ENCODE data around the gene F7. TPM values are rescaled to one million over a fixed set of nuclear protein-coding genes. Genes with fewer than 3 reads are reported as not detected.
A peak's percentile ranks its signal among the peaks of the same experiment; 100 is the strongest.
"Not testable (repeated sequence)": the region's sequence is repeated elsewhere in the genome, so short reads cannot be mapped to it uniquely, and the experiment has no call there.

Gene F7
- total RNA-seq, 4 donors from 2014 or later, result 0.12 to 0.54 TPM; not detected in 2

DNA sequence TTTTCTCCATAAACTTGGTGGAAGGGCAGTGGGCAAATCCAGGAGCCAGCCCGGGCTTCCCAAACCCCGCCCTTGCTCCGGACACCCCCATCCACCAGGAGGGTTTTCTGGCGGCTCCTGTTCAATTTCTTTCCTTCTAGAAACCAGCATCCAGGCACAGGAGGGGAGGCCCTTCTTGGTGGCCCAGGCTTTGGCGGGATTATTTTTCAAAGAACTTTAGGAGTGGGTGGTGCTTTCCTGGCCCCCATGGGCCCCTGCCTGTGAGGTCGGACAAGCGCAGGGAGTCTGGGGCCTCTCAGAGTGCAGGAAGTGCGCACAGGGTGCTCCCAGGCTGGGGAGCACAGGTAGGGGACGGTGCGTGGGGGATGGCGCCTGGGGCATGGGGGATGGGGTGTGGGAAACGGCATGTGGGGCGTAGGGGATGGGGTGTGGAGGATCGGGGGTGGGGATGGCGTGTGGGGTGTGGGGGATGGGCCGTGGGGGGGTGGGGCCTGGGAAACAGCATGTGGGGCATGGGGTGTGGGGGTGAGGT lies 396 bp downstream of the F7 start:
- TF ChIP-seq POLR2AphosphoS5 (IDR thresholded peaks at IDR 0.05) (no peak), EP300 (IDR thresholded peaks at IDR 0.05) (no peak), POLR2A (IDR thresholded peaks at IDR 0.05) (no peak)
- TF ChIP-seq, protein P1, sequence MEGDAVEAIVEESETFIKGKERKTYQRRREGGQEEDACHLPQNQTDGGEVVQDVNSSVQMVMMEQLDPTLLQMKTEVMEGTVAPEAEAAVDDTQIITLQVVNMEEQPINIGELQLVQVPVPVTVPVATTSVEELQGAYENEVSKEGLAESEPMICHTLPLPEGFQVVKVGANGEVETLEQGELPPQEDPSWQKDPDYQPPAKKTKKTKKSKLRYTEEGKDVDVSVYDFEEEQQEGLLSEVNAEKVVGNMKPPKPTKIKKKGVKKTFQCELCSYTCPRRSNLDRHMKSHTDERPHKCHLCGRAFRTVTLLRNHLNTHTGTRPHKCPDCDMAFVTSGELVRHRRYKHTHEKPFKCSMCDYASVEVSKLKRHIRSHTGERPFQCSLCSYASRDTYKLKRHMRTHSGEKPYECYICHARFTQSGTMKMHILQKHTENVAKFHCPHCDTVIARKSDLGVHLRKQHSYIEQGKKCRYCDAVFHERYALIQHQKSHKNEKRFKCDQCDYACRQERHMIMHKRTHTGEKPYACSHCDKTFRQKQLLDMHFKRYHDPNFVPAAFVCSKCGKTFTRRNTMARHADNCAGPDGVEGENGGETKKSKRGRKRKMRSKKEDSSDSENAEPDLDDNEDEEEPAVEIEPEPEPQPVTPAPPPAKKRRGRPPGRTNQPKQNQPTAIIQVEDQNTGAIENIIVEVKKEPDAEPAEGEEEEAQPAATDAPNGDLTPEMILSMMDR (IDR thresholded peaks at IDR 0.05), result no peak
- H3K27me3 ChIP-seq, result peaks cover 49% of the 10 kb centered on the region
- H3K4me3 ChIP-seq, result no peak overlapping the region
- H3K36me3 ChIP-seq, result no peaks in the 10 kb centered on the region
- H3K4me1 ChIP-seq, result peaks cover 0 to 16% (median 11%) of the 10 kb centered on the region in 3 donors
- no peaks in the 10 kb centered on the region for H3K9me3 ChIP-seq
- H3K27ac ChIP-seq, result no peak overlapping the region
- 55% methylated on average over 5 of the region's 16 CpGs; no CpG with 5 or more reads in 1 of the 2 donors for WGBS, 2 donors (ENCODE audit: low coverage in 1 of 2)
- no peak for ATAC-seq

DNA sequence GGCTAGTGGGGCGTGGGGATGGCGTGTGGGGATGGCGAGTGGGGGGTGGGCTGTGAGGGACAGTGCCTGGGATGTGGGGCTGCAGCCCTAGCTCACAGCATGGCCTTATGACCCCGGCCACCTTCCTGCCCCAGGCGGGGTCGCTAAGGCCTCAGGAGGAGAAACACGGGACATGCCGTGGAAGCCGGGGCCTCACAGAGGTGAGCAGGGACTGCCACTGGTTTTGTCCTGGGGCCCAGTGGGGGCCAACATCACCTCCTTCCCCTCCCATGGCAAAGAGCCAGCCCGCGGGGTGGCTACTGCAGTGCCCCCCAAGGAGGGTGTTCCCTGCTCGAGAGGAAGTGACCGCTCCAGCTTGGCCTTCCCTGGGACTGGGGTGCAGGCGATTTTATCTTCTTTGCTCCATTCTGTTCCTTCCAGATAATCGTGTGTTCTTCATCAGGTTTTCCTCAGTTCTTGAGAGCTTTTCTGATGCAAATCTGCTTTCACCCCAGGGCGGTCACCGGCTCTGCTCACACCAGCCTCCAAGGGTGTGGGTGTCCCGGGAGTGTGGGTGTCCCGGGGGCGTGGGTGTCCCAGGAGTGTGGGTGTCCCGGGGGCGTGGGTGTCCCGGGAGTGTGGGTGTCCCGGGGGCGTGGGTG lies 1.2 kb downstream of the F7 start:
- WGBS, 2 donors (ENCODE audit: low coverage in 1 of 2), result 66% methylated on average over 3 of the region's 25 CpGs; no CpG with 5 or more reads in 1 of the 2 donors
- Histone ChIP-seq H3K9me3 (no peaks in the 10 kb centered on the region), H3K27me3 (peaks cover 53% of the 10 kb centered on the region), H3K36me3 (no peaks in the 10 kb centered on the region), H3K4me1 (peaks cover 0 to 18% (median 11%) of the 10 kb centered on the region in 3 donors), H3K27ac (no peak overlapping the region), H3K4me3 (no peak overlapping the region)
- ATAC-seq, result no peak
- no peak for TF ChIP-seq POLR2AphosphoS5 (IDR thresholded peaks at IDR 0.05)
- no peak for TF ChIP-seq POLR2A (IDR thresholded peaks at IDR 0.05)
- TF ChIP-seq, protein P1 (IDR thresholded peaks at IDR 0.05), result no peak
- TF ChIP-seq EP300 (IDR thresholded peaks at IDR 0.05), result no peak

DNA sequence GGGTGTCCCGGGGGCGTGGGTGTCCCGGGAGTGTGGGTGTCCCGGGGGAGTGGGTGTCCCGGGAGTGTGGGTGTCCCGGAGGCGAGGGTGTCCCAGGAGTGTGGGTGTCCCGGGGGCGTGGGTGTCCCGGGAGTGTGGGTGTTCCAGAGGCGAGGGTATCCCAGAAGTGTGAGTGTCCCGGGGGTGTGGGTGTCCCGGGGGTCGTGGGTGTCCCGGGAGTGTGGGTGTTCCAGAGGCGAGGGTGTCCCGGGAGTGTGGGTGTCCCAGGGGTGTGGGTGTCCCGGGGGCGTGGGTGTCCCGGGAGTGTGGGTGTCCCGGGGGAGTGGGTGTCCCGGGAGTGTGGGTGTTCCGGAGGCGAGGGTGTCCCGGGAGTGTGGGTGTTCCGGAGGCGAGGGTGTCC lies 2.9 kb downstream of the F7 start:
- Histone ChIP-seq H3K27me3 (peaks cover 60% of the 10 kb centered on the region), H3K4me1 (peaks cover 0 to 18% (median 11%) of the 10 kb centered on the region in 3 donors)
- ATAC-seq, H3K36me3 ChIP-seq, H3K9me3 ChIP-seq, H3K4me3 ChIP-seq, H3K27ac ChIP-seq: not testable (repeated sequence)
- WGBS, 2 donors (ENCODE audit: low coverage in 1 of 2), result no CpG with 5 or more reads among the region's 27 CpGs

DNA sequence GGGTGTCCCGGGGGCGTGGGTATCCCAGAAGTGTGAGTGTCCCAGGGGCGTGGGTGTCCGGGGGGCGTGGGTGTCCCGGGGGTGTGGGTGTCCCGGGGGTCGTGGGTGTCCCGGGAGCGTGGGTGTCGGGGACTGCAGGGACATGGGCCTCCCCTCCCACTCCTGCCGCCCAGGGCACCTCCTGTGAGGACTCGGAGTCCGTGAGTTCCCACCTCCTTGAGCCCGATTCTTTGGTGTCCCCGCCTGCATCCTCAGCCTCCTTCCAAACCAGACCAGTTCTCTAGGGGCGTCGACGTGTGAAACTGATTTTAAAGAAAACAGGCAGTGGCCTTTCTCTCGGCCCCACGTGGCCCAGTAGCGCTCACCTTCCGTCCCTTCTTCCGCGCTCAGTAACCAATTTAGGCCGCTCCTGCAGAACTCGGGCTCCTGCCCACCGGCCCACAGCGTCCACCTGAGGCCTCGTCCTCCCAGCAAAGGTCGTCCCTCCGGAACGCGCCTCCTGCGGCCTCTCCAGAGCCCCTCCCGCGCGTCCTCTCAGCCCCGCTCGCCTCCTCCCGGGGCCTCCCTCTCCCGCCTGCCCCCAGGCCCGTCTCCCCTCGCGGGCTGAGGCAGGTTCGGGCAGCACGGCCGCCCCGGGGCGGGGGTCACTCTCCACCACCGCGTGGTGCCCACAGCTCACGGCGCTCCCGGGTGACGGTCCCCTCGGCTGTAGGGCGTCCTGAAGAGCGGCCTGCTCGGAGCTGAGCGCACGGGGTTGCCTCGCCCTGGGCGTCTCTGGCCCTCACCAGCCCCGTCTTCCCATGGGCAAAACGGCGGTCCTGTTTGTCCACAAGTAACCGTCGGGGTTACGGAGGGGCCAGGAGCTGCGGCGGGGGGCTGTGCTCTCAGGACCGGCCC lies 3.8 kb downstream of the F7 start:
- no peak for TF ChIP-seq EP300 (IDR thresholded peaks at IDR 0.05)
- no peak for TF ChIP-seq POLR2A (IDR thresholded peaks at IDR 0.05)
- TF ChIP-seq, protein P1 (IDR thresholded peaks at IDR 0.05), result no peak
- no peak for TF ChIP-seq POLR2AphosphoS5 (IDR thresholded peaks at IDR 0.05)
- Histone ChIP-seq H3K27me3 (peaks cover 58% of the 10 kb centered on the region), H3K9me3 (no peaks in the 10 kb centered on the region), H3K4me3 (peak overlapping the region in 1 of 2 donors; percentile 51), H3K4me1 (peaks cover 0 to 18% (median 11%) of the 10 kb centered on the region in 3 donors), H3K36me3 (no peaks in the 10 kb centered on the region), H3K27ac (no peak overlapping the region)
- WGBS, 2 donors (ENCODE audit: low coverage in 1 of 2), result 11 to 90% methylated on average over 2 to 3 of the region's 73 CpGs
- ATAC-seq, result no peak

DNA sequence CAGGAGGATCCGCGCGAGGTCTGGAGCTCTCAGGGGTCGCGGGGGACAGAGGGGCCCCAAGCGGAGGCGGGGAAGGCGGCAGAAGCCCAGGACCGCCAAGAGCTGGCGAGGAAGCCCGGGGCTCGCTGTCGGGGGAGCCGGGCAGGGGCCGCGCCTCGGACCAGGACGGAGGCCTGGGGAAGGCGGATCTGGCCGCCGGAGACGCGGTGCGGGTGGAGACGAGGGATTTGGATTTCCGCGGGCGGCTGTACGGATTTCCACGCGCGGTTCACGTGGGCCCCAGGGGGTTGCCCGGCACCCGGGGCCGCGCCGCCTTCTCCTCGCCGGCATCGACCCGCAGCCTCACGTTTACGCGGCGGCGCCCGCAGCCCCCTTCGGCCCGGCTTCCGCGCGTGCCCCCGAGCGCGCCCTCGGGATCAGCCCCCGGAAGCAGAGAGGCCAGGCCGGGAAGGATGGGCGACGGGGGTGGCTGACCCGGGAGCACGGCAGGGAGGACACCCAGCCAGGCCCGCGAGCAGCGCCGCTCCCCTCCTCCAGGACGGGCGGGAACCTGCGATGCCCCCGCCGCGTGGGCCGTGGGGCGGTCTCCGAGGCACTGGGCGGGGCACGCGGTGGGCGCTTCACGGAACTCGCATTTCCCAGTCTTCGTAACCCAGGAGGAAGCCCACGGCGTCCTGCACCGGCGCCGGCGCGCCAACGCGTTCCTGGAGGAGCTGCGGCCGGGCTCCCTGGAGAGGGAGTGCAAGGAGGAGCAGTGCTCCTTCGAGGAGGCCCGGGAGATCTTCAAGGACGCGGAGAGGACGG lies 4.7 kb downstream of the F7 start:
- H3K36me3 ChIP-seq, result no peaks in the 10 kb centered on the region
- peak; percentile 35 for ATAC-seq

More for the DNA sequence above, 4.7 kb downstream of the F7 start:
- H3K27ac ChIP-seq, result no peak overlapping the region
- no peaks in the 10 kb centered on the region for H3K9me3 ChIP-seq
- TF ChIP-seq POLR2A (IDR thresholded peaks at IDR 0.05) (no peak), POLR2AphosphoS5 (IDR thresholded peaks at IDR 0.05) (no peak), EP300 (IDR thresholded peaks at IDR 0.05) (no peak)
- TF ChIP-seq, protein P1 (IDR thresholded peaks at IDR 0.05), result no peak
- peak overlapping the region in 1 of 2 donors; percentile 51 for H3K4me3 ChIP-seq
- peaks cover 60% of the 10 kb centered on the region for H3K27me3 ChIP-seq
- no CpG with 5 or more reads among the region's 99 CpGs for WGBS, 2 donors (ENCODE audit: low coverage in 1 of 2)
- peaks cover 0 to 18% (median 11%) of the 10 kb centered on the region in 3 donors for H3K4me1 ChIP-seq
